Activated CD8-positive, alpha-beta memory T cell treated with anti-CD3 and anti-CD28 coated beads, Interleukin-2, amount 50 U/mL, for 48 hours (primary cell): ENCODE results near the gene SLC16A6.
"Not testable (repeated sequence)": the region's sequence is repeated elsewhere in the genome, so short reads cannot be mapped to it uniquely, and the experiment has no call there.

ENCODE experiments used
- DNase-seq: peaks from one replicate; pipeline ENCODE4 v3.0.0-alpha.2; 2020

Gene SLC16A6

GRCh38 chr17:68290955-68291835 lies at the start of gene SLC16A6, which contains the start of gene ARSG:
SLC16A6 (minus strand) TSS chr17:68291127; CDS start chr17:68278320, 12,807 bp downstream.
ARSG (plus strand) TSS chr17:68291495; CDS start chr17:68307494, 15,999 bp downstream.
- DNase-seq = peak; percentile 91

DNA sequence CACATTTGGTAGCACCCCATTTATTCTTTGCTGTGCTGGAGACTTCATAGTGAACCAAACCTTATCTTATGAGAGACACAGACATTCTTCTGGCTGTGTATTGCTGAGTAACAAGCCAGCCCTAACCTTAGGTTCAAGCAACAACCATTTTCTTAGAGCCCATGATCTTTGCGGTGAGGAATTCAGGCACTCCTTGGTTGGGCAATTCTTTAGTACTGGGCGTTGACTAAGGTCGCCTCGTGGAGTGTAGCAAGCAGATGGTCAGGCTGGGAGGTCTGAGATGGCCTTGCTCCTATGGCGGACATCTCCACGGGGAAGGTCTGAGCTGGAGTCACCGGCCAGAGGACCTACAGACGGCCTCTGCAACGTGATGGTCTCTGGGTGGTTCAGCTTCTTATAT lies 43.5 kb upstream of the SLC16A6 start:
- DNase-seq = no peak

- not testable (repeated sequence) for DNase-seq
Measured at GRCh38 chr17:68331932-68332331, 41.0 kb upstream of the SLC16A6 start.

- DNase-seq = no peak
Measured at GRCh38 chr17:68329331-68329730, 38.4 kb upstream of the SLC16A6 start.

DNA sequence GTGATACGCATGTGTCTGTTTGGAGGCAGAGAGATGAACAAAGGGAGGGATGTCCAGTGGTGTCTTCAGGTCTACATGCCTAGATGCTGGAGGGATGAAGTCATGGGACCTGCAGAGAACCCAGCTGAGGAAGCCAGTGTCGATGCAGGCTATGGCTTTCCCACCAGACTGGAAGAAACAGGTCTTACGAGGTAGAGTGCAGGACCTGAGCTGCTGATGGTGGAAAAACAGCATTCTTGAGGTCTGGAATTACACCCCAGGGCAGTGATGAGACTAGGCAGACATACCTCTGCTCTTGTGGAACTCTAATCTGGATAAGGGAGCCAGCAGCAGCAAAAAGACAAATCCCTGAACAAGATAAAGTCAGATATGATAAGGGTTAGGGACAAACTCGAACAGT lies 37.7 kb upstream of the SLC16A6 start:
- DNase-seq = no peak

GRCh38 chr17:68327823-68328557 lies 37.1 kb upstream of the SLC16A6 start:
- no peak for DNase-seq

- no peak for DNase-seq
Measured at GRCh38 chr17:68326681-68327080, 35.8 kb upstream of the SLC16A6 start.

DNA sequence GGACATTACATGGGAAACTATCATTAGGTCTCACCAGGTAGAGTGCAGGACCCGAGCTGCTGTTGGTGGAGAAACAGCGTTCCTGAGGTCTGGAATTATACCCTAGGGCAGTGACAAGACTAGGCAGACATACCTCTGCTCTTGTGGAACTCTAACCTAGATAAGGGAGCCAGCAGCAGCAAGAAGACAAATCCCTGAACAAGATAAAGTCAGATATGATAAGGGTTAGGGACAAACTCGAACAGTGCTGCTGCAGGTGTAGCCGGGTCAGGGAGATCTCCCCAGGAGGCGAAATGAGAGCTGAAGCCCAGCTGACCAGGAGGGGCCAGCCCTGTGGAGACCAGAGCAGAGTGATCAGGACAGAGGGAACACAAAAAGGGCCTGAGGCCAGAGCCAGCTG lies 35.0 kb upstream of the SLC16A6 start:
- DNase-seq = no peak

- DNase-seq = no peak
Measured at GRCh38 chr17:68324654-68325336, 33.9 kb upstream of the SLC16A6 start.

GRCh38 chr17:68324114-68324513 lies 33.2 kb upstream of the SLC16A6 start:
- no peak for DNase-seq

GRCh38 chr17:68322630-68323029 lies 31.7 kb upstream of the SLC16A6 start:
- no peak for DNase-seq

DNA sequence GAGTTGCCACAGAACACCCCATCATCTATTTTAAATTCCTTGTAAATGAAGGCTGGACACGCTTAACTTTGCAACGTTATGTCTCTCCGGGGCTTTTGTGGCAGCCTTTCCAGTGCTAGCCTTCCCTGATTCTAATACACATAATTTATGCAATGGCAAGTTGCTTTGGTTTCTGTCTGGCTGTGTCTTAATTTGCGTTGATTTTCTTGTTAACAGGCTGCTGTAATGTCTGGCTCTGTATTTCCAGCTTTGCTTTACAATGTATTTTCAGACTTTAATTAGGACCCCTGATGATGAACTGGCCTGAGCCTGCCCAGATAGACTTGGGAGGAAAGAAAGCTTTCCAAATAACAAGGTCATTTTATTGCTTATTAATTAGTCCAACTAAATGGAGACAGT lies 30.6 kb upstream of the SLC16A6 start:
- DNase-seq = no peak

GRCh38 chr17:68320943-68321555 lies 30.1 kb upstream of the SLC16A6 start:
- no peak for DNase-seq

GRCh38 chr17:68320311-68320865 lies 29.5 kb upstream of the SLC16A6 start:
- DNase-seq = no peak

- DNase-seq = no peak
Measured at GRCh38 chr17:68319410-68320162, 28.7 kb upstream of the SLC16A6 start.

DNA sequence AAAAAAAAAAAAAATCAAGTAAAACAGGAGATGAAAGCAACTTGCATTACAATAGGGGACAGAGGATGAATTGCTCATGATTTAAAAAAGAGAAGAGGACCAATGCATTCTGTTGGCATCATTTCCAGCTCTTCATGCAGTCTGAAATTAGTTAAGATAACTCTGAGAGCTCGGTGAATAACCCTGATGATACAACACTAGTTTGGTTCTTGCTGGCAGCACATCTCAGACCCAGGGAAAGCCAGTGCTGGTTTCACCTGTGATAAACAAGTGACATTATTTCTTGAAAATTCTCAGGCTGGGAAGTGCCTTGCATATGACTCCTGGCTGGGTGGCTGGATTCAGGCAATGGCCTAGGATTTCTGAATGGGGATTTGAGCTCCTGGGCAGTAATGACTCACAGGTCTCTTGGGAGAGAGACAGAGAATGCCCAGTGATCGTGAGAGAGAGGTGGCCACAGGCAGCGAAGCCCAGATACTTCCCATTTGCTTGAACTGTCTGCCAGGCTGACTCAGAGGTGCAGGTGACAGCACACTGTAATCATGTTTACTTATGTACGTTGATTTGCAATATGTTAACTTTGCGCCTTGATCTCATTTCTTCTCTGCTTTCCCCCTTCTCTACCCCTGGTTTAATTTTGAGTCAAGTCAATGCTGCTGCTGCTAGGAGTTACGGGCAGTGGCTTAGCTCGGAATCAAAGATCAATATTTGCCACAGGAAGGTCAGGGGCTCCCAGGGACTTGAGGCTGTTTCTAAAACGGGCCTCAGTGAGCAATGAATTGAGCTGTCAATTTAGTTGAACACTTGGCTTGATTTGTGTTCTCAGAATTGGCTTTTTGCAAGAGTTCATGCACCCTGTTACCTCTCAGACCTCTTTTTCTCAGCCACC lies 27.4 kb upstream of the SLC16A6 start:
- DNase-seq = no peak

- DNase-seq = no peak
Measured at GRCh38 chr17:68317458-68317857, 26.5 kb upstream of the SLC16A6 start.

- no peak for DNase-seq
Measured at GRCh38 chr17:68315930-68316329, 25.0 kb upstream of the SLC16A6 start.

GRCh38 chr17:68314916-68315535 lies 24.1 kb upstream of the SLC16A6 start:
- no peak for DNase-seq

- no peak for DNase-seq
Measured at GRCh38 chr17:68310152-68310551, 19.2 kb upstream of the SLC16A6 start.
